K562 (cell line): ENCODE measurements around the gene TPMT. TPM values are rescaled to one million over a fixed set of nuclear protein-coding genes. Genes with fewer than 3 reads are reported as not detected.

ENCODE experiments used
- ATAC-seq: fragments of 200-7000 bp; cut with Tn5 transposase; 3 replicates; pipeline ENCODE4 v1.9.1; 2020; ENCODE audit warnings: moderate library complexity
- BruUV-seq: library from RNA; stranded (reverse); fragments of 400-500 nt; replicated peaks from 2 replicates; lab custom pipeline; 2021; lab: Mats Ljungman, UMichigan
- CTCF ChIA-PET: fragments of 300-600 bp; formaldehyde crosslinking; extraction: SDS; loops from one replicate; lab custom pipeline; 2021; ENCODE audit warnings: low intra/inter-chr PET ratio; lab: Yijun Ruan, JAX
- POLR2A ChIA-PET: fragments of 300-600, 350-650 bp; sonication (Branson Sonifier 250); formaldehyde crosslinking; extraction: SDS; loops from one replicate; lab custom pipeline; 2021; ENCODE audit warnings: antibody characterized with exemption, inconsistent platforms; lab: Yijun Ruan, JAX
- DNase-seq, 4 experiments: peaks; one replicate each; pipeline versions ENCODE4 v3.0.0 to v3.0.0-alpha.2; 2011 to 2018; ENCODE audit warnings: low spot score in 3 of 4, mixed read lengths in 3 of 4; ENCODE audit errors: extremely low read depth in 1 of 4
- FAIRE-seq: peaks from 2 replicates; lab custom pipeline; 2011; peaks lifted over from hg19 to GRCh38; lab: Jason Lieb, UNC
- H2AFZ ChIP-seq: 2 replicates; pipeline ENCODE4 v1.6.0; 2011; ENCODE audit warnings: low read depth, low read length, control low read depth, inconsistent platforms
- H3K27ac ChIP-seq: fragments of 200-600 bp; 3 replicates; pipeline ENCODE4 v1.8.0; 2011; ENCODE audit warnings: low read depth, mild to moderate bottlenecking, control low read depth, inconsistent platforms, low read length, moderate library complexity, mixed read lengths; ENCODE audit errors: extremely low read depth
- H3K27me3 ChIP-seq, 2 experiments: fragments of 300-600 bp in 1 of 2; 2 replicates in 1 of 2; 3 replicates in 1 of 2; pipeline versions ENCODE4 v1.6.0 to v1.8.0; 2011; ENCODE audit warnings: inconsistent platforms in 2 of 2, low read length in 2 of 2, mild to moderate bottlenecking in 1 of 2, mixed read lengths in 1 of 2, moderate library complexity in 1 of 2; ENCODE audit not compliant: control insufficient read depth in 2 of 2, insufficient read depth in 2 of 2
- H3K36me3 ChIP-seq: fragments of 300-600 bp; 3 replicates; pipeline ENCODE4 v1.8.0; 2011; ENCODE audit warnings: mild to moderate bottlenecking, low read length, inconsistent platforms; ENCODE audit not compliant: control insufficient read depth, insufficient read depth
- H3K4me1 ChIP-seq, 2 experiments: fragments of 200-600 bp in 1 of 2; replicated peaks in 1 of 2; 2 replicates in 1 of 2; 3 replicates in 1 of 2; pipeline versions ENCODE4 v1.5.1 to v1.8.0; 2011; ENCODE audit warnings: inconsistent platforms in 2 of 2, low read length in 2 of 2, mild to moderate bottlenecking in 1 of 2, mixed read lengths in 1 of 2, moderate library complexity in 1 of 2; ENCODE audit not compliant: control insufficient read depth in 2 of 2, insufficient read depth in 2 of 2
- H3K4me2 ChIP-seq: 2 replicates; pipeline ENCODE4 v1.6.1; 2011; ENCODE audit warnings: low read length, control low read depth, inconsistent platforms, mixed read lengths; ENCODE audit not compliant: insufficient read depth
- H3K4me3 ChIP-seq: fragments of 200-600 bp; sonication (generic), shearing (Covaris generic); 2 replicates; pipeline ENCODE4 v1.5.1; 2016; ENCODE audit warnings: control low read depth, inconsistent platforms
- H3K79me2 ChIP-seq: fragments of 200-600 bp; 3 replicates; pipeline ENCODE4 v1.8.0; 2011; ENCODE audit warnings: low read length, inconsistent platforms; ENCODE audit not compliant: control insufficient read depth, insufficient read depth
- H3K9ac ChIP-seq, 2 experiments: 2 replicates each; pipeline versions ENCODE4 v1.6.0 to v1.6.1; 2011; ENCODE audit warnings: low read depth in 2 of 2, low read length in 2 of 2, control low read depth in 1 of 2, inconsistent platforms in 1 of 2, mild to moderate bottlenecking in 1 of 2, mixed read lengths in 1 of 2; ENCODE audit not compliant: insufficient read depth in 1 of 2
- H3K9me1 ChIP-seq: one replicate; pipeline ENCODE4 v1.6.0; 2011; ENCODE audit warnings: inconsistent platforms, mild to moderate bottlenecking, low read length, moderate library complexity; ENCODE audit not compliant: control insufficient read depth, insufficient read depth
- H3K9me3 ChIP-seq: replicated peaks from 2 replicates; pipeline ENCODE4 v1.5.1; 2011; ENCODE audit warnings: low read depth, low read length, inconsistent platforms; ENCODE audit not compliant: control insufficient read depth, insufficient read depth
- H4K20me1 ChIP-seq: replicated peaks from 2 replicates; pipeline ENCODE4 v1.6.1; 2011; ENCODE audit warnings: low read length, inconsistent platforms, mixed read lengths; ENCODE audit not compliant: control insufficient read depth, insufficient read depth
- CAMTA2 ChIP-seq: fragments of 250-450 bp; sonication (Bioruptor Pico); conservative IDR thresholded peaks from 2 replicates; pipeline ENCODE4 v1.5.1; 2022
- CBX3 ChIP-seq, 2 experiments: IDR thresholded peaks; 1 replicate in 1 of 2; 2 replicates in 1 of 2; pipeline ENCODE4 v1.6.1; 2012; ENCODE audit warnings: inconsistent platforms in 2 of 2, low read length in 2 of 2, borderline replicate concordance in 1 of 2, control low read depth in 1 of 2
- FIP1L1 ChIP-seq: fragments of 200-400 bp; formaldehyde crosslinking; IDR thresholded peaks from 2 replicates; pipeline ENCODE4 v1.6.1; 2018; ENCODE audit warnings: mild to moderate bottlenecking, low read depth, low read length; ENCODE audit not compliant: poor library complexity, severe bottlenecking
- FOXM1 ChIP-seq, 2 experiments: fragments of 450-650 bp in 1 of 2; sonication (generic) in 1 of 2; formaldehyde crosslinking in 1 of 2; IDR thresholded peaks; 2 replicates each; pipeline versions ENCODE4 v1.6.1 to v1.9.0; 2017 to 2022; ENCODE audit warnings: low read depth in 2 of 2, mild to moderate bottlenecking in 2 of 2, missing genetic modification reagents in 1 of 2, moderate library complexity in 1 of 2
- GABPA ChIP-seq: fragments of 200-800 bp; sonication (Bioruptor generic); conservative IDR thresholded peaks from 2 replicates; pipeline ENCODE4 v1.6.1; 2016; ENCODE audit warnings: low read depth, missing genetic modification characterization, missing compliant biosample characterization
- HNRNPLL ChIP-seq: fragments of 200-400 bp; formaldehyde crosslinking; IDR thresholded peaks from 2 replicates; pipeline ENCODE4 v1.6.1; 2017; ENCODE audit warnings: low read length, low read depth, mild to moderate bottlenecking; ENCODE audit not compliant: poor library complexity, severe bottlenecking
- MTA1 ChIP-seq: fragments of 450-650 bp; IDR thresholded peaks from 2 replicates; pipeline ENCODE4 v1.6.1; 2017; ENCODE audit warnings: borderline replicate concordance
- PRMT5 ChIP-seq: sonication (generic); formaldehyde crosslinking; IDR thresholded peaks from 2 replicates; pipeline ENCODE4 v1.5.0; 2020; ENCODE audit warnings: missing genetic modification reagents
- TCF7 ChIP-seq: sonication (generic); IDR thresholded peaks from 2 replicates; pipeline ENCODE4 v1.6.1; 2016; ENCODE audit warnings: antibody characterized with exemption, borderline replicate concordance
- TEAD2 ChIP-seq: fragments of 450-650 bp; IDR thresholded peaks from 2 replicates; pipeline ENCODE4 v1.6.1; 2016; ENCODE audit warnings: missing genetic modification characterization, control low read depth, missing compliant biosample characterization
- ZFX ChIP-seq: sonication (generic); formaldehyde crosslinking; IDR thresholded peaks from 2 replicates; pipeline ENCODE4 v1.8.0; 2022; ENCODE audit warnings: mild to moderate bottlenecking, missing genetic modification reagents, moderate library complexity
- ZNF24 ChIP-seq: fragments of 450-650 bp; IDR thresholded peaks from 2 replicates; pipeline ENCODE4 v1.6.1; 2016
- ZNF551 ChIP-seq: fragments of 250-450 bp; sonication (Bioruptor Pico); IDR thresholded peaks from 2 replicates; pipeline ENCODE4 v1.5.0; 2021; ENCODE audit warnings: mild to moderate bottlenecking, moderate library complexity
- ZNF75A ChIP-seq: fragments of 450-650 bp; formaldehyde crosslinking; IDR thresholded peaks from 2 replicates; pipeline ENCODE4 v1.4.0; 2020; ENCODE audit warnings: mild to moderate bottlenecking
- ZNF830 ChIP-seq: fragments of 250-450 bp; sonication (Bioruptor Pico); IDR thresholded peaks from 2 replicates; pipeline ENCODE4 v1.5.0; 2021; ENCODE audit warnings: mild to moderate bottlenecking
- WGBS: fragments of 100-300 bp; shearing (Covaris generic); methylation state at CpG from one replicate; pipeline ENCODE4 v1.1.6; 2016; ENCODE audit warnings: low coverage, mixed read lengths; ENCODE audit not compliant: insufficient coverage; ENCODE audit errors: missing lambda C conversion rate; 5-methylcytosine and 5-hydroxymethylcytosine counted together
- in situ Hi-C: fragments of 300-500 bp; cut with MboI; formaldehyde crosslinking; loops from 4 replicates; pipeline ENCODE4 v1.15.0; 2018; ENCODE audit warnings: inconsistent platforms, mixed read lengths
- intact Hi-C: fragments of 100-400 bp; cut with micrococcal nuclease; formaldehyde crosslinking; loops from 2 replicates; pipeline ENCODE4 v1.14.2; 2022
- polyA plus RNA-seq, 8 experiments: library from polyadenylated mRNA; depleted of rRNA in 4 of 8; stranded (reverse) in 5 of 8; unstranded in 3 of 8; fragments of >200 nt; fragmentation: Nextera tagmentation in 2 of 8; fragmentation: Illumina TruSeq in 1 of 8; extraction: Ambion mirVana in 2 of 8; extraction: Trizol in 1 of 8; gene quantifications; 2 replicates each; pipeline versions ENCODE4 v1.2.1 to v1.2.3, GENCODE V29; 2011 to 2014; ENCODE audit warnings: inconsistent platforms in 1 of 8, missing spikeins in 1 of 8
- total RNA-seq, 7 experiments: library from RNA; depleted of rRNA in 6 of 7; stranded (reverse); fragments of >200 nt in 6 of 7; fragmentation: Illumina TruSeq in 2 of 7; extraction: Trizol in 2 of 7; gene quantifications; 2 replicates each; pipeline versions ENCODE4 v1.2.1 to v1.2.3, GENCODE V29; 2011 to 2021; ENCODE audit warnings: low replicate concordance in 1 of 7
- TF ChIP-seq, protein P1 (sequence below): fragments of 250-450 bp; sonication (Bioruptor Pico); IDR thresholded peaks from 2 replicates; pipeline ENCODE4 v1.4.0; 2020; ENCODE audit warnings: mild to moderate bottlenecking, moderate library complexity
- TF ChIP-seq, protein P2 (sequence below): fragments of 250-450 bp; sonication (Bioruptor Pico); IDR thresholded peaks from 2 replicates; pipeline ENCODE4 v1.8.0; 2021; ENCODE audit warnings: borderline replicate concordance, mild to moderate bottlenecking, moderate library complexity; ENCODE audit not compliant: poor library complexity, severe bottlenecking
- TF ChIP-seq, protein P3 (sequence below): fragments of 250-450 bp; sonication (Bioruptor Pico); IDR thresholded peaks from 2 replicates; pipeline ENCODE4 v1.5.0; 2021
- TF ChIP-seq, protein P4 (sequence below): fragments of 250-450 bp; sonication (Bioruptor Pico); IDR thresholded peaks from 2 replicates; pipeline ENCODE4 v1.9.0; 2021; ENCODE audit warnings: mild to moderate bottlenecking, inconsistent platforms

Gene TPMT
- total and polyA plus RNA-seq, 9 of the 15 experiments (the other 6 are each of a cell fraction or from before 2014, with no cell fraction given), result 24.2 to 67.4 (median 46.5) TPM

DNA sequence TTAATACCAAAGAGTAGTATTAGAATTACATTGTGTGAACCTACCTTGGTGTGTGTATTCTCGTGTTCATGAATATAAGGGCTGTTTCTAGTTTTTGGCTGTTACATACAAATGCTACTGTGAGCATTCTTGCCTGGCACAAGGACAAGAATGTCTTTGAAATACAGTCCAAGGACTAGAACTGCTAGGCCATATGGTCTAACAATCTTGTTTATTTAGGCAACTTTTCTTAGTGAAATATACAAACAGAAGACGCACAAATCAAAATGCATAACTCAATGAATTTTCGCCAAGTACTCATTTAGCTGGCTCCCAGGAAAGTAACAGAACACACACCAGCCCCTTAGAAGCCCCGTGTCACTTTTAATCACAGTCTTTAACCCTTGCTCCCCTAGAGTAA lies 28.9 kb upstream of the TPMT start:
- intact Hi-C loops, result no loop called here
- Histone ChIP-seq H2AFZ (no peak overlapping the region), H3K9me1 (no peaks in the 10 kb centered on the region), H3K36me3 (peaks cover 36% of the 10 kb centered on the region; the same call in 2 of the 3 replicates), H3K27me3 (no peaks in the 10 kb centered on the region), H3K9ac (no peak overlapping the region), H4K20me1 (no peaks in the 10 kb centered on the region), H3K4me2 (no peak overlapping the region), H3K79me2 (no peaks in the 10 kb centered on the region), H3K4me3 (no peak overlapping the region), H3K27ac (no peak overlapping the region), H3K9me3 (no peaks in the 10 kb centered on the region), H3K4me1 (peaks cover 0 to 3% of the 10 kb centered on the region in 2 experiments; a peak in 1 of 5 replicates)
- POLR2A ChIA-PET, result no interaction called here
- no TSS peak for BruUV-seq
- CTCF ChIA-PET, result no interaction called here
- no peak for DNase-seq
- in situ Hi-C loops, result no loop called here
- WGBS, result 72% methylated on average over 4 of the region's 4 CpGs
- no peak for ATAC-seq
- no peak for FAIRE-seq
- no peak for TF ChIP-seq PRMT5 (CRISPR knock-in tag)
- TF ChIP-seq MTA1, result no peak
- TF ChIP-seq ZNF24, result no peak
- no peak for TF ChIP-seq ZNF551 (CRISPR knock-in tag)
- no peak for TF ChIP-seq FOXM1 (IDR thresholded peaks at IDR 0.05; ENCODE audit: low read depth)
- TF ChIP-seq FOXM1 (CRISPR knock-in tag; IDR thresholded peaks at IDR 0.05; ENCODE audit: low read depth), result no peak
- TF ChIP-seq ZFX, result no peak
- TF ChIP-seq HNRNPLL, result no peak
- TF ChIP-seq CBX3 (IDR thresholded peaks at IDR 0.05; ENCODE audit: borderline replicate concordance in 1 of 2, low read length in 2 of 2), result no peak
- TF ChIP-seq, protein P1, sequence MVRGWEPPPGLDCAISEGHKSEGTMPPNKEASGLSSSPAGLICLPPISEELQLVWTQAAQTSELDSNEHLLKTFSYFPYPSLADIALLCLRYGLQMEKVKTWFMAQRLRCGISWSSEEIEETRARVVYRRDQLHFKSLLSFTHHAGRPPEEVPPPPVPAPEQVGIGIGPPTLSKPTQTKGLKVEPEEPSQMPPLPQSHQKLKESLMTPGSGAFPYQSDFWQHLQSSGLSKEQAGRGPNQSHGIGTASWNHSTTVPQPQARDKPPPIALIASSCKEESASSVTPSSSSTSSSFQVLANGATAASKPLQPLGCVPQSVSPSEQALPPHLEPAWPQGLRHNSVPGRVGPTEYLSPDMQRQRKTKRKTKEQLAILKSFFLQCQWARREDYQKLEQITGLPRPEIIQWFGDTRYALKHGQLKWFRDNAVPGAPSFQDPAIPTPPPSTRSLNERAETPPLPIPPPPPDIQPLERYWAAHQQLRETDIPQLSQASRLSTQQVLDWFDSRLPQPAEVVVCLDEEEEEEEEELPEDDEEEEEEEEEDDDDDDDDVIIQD (CRISPR knock-in tag), result no peak
- TF ChIP-seq FIP1L1, result no peak
- TF ChIP-seq ZNF75A (CRISPR knock-in tag), result no peak
- TF ChIP-seq, protein P2, sequence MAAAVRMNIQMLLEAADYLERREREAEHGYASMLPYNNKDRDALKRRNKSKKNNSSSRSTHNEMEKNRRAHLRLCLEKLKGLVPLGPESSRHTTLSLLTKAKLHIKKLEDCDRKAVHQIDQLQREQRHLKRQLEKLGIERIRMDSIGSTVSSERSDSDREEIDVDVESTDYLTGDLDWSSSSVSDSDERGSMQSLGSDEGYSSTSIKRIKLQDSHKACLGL, result no peak
- no peak for TF ChIP-seq GABPA (tag)
- no peak for TF ChIP-seq TEAD2 (tag)
- no peak for TF ChIP-seq ZNF830 (CRISPR knock-in tag)
- TF ChIP-seq, protein P3, sequence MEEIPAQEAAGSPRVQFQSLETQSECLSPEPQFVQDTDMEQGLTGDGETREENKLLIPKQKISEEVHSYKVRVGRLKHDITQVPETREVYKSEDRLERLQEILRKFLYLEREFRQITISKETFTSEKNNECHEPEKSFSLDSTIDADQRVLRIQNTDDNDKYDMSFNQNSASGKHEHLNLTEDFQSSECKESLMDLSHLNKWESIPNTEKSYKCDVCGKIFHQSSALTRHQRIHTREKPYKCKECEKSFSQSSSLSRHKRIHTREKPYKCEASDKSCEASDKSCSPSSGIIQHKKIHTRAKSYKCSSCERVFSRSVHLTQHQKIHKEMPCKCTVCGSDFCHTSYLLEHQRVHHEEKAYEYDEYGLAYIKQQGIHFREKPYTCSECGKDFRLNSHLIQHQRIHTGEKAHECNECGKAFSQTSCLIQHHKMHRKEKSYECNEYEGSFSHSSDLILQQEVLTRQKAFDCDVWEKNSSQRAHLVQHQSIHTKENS (CRISPR knock-in tag), result no peak
- TF ChIP-seq CAMTA2 (CRISPR knock-in tag), result no peak
- TF ChIP-seq, protein P4, sequence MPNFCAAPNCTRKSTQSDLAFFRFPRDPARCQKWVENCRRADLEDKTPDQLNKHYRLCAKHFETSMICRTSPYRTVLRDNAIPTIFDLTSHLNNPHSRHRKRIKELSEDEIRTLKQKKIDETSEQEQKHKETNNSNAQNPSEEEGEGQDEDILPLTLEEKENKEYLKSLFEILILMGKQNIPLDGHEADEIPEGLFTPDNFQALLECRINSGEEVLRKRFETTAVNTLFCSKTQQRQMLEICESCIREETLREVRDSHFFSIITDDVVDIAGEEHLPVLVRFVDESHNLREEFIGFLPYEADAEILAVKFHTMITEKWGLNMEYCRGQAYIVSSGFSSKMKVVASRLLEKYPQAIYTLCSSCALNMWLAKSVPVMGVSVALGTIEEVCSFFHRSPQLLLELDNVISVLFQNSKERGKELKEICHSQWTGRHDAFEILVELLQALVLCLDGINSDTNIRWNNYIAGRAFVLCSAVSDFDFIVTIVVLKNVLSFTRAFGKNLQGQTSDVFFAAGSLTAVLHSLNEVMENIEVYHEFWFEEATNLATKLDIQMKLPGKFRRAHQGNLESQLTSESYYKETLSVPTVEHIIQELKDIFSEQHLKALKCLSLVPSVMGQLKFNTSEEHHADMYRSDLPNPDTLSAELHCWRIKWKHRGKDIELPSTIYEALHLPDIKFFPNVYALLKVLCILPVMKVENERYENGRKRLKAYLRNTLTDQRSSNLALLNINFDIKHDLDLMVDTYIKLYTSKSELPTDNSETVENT (CRISPR knock-in tag), result no peak
- TF ChIP-seq TCF7, result no peak
